Suppressor macrophage treated with lipopolysaccharide for 1 hour (primary cell): ENCODE data around the gene PCDHGA7.
"Not testable (repeated sequence)": the region's sequence is repeated elsewhere in the genome, so short reads cannot be mapped to it uniquely, and the experiment has no call there.

Source experiments
- DNase-seq, 3 donors: peaks; one replicate each; pipeline ENCODE4 v3.0.0-alpha.2; 2020 to 2022

PCDHGA7 gene

DNA sequence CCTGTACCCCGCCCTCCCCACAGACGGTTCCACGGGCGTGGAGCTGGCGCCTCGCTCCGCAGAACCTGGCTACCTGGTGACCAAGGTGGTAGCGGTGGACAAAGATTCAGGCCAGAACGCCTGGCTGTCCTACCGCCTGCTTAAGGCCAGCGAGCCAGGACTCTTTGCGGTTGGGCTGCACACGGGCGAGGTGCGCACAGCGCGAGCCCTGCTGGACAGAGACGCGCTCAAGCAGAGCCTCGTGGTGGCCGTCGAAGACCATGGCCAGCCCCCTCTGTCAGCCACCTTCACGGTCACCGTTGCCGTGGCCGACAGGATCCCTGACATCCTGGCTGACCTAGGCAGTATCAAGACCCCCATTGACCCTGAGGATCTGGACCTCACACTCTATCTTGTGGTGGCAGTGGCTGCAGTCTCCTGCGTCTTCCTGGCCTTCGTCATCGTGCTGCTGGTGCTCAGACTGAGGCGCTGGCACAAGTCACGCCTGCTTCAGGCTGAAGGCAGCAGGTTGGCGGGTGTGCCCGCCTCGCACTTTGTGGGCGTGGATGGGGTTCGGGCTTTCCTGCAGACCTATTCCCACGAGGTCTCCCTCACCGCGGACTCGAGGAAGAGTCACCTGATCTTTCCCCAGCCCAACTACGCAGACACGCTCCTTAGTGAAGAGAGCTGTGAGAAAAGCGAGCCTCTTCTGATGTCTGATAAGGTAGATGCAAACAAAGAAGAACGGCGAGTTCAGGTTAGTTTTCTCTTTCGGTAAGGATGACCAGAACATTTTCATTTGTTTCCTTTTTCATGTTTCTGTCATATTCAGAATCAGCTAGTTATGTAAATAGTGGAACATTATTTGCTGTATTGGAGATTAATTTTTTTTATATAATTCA, 16.3 kb upstream of the PCDHGA7 start:
- DNase-seq, result no peak

- DNase-seq, result peak; percentile 34 to 51 (median 39)
Observed at GRCh38 chr5:141369994-141370848, 12.3 kb upstream of the PCDHGA7 start, which contains the start of gene PCDHGB3. Gene PCDHGB3 (plus strand): TSS chr5:141370242. CDS start chr5:141370395, 153 bp downstream.

DNA sequence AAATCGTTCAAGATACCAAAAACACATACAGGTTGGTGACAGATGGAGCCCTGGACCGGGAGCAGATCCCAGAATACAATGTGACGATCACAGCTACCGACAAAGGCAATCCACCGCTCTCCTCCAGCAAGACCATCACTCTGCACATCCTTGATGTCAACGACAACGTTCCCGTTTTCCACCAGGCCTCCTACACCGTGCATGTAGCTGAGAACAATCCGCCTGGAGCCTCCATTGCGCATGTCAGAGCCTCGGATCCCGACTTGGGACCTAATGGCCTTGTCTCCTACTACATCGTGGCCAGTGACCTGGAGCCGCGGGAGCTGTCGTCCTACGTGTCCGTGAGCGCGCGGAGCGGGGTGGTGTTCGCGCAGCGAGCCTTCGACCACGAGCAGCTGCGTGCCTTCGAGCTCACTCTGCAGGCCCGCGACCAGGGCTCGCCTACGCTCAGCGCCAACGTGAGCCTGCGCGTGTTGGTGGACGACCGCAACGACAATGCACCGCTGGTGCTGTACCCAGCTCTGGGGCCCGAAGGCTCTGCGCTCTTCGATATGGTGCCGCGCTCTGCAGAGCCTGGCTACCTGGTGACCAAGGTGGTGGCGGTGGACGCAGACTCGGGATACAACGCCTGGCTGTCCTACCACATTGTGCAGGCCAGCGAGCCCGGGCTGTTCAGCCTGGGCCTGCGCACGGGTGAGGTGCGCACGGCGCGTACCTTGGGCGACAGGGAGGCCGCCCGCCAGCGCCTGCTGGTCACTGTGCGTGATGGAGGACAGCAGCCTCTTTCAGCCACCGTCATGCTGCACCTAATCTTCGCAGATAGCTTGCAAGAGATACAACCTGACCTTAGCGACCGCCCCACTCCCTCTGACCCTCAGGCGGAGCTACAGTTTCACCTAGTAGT, 10.7 kb upstream of the PCDHGA7 start:
- DNase-seq, result no peak

- no peak for DNase-seq
Observed at GRCh38 chr5:141373673-141374317, 8.7 kb upstream of the PCDHGA7 start, which contains the start of gene PCDHGA6. Gene PCDHGA6 (plus strand): TSS chr5:141373891. CDS start chr5:141374084, 193 bp downstream.

GRCh38 chr5:141374627-141375026, 7.9 kb upstream of the PCDHGA7 start:
- no peak for DNase-seq

- not testable (repeated sequence) for DNase-seq
Observed at GRCh38 chr5:141375444-141376155, 6.9 kb upstream of the PCDHGA7 start.

DNA sequence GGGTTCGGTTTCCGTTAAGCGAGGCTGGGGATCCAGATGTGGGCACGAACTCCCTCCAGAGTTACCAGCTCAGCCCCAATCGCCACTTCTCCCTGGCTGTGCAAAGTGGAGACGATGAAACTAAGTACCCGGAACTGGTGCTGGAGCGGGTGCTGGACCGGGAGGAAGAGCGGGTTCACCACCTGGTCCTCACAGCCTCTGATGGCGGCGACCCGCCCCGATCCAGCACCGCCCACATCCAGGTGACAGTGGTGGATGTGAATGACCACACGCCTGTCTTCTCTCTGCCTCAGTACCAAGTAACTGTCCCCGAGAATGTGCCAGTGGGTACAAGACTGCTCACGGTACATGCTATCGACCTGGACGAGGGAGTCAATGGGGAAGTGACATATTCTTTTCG, 803 bp downstream of the PCDHGA7 start:
- no peak for DNase-seq

- no peak for DNase-seq
Observed at GRCh38 chr5:141384471-141385267, 2.1 kb downstream of the PCDHGA7 start.

DNA sequence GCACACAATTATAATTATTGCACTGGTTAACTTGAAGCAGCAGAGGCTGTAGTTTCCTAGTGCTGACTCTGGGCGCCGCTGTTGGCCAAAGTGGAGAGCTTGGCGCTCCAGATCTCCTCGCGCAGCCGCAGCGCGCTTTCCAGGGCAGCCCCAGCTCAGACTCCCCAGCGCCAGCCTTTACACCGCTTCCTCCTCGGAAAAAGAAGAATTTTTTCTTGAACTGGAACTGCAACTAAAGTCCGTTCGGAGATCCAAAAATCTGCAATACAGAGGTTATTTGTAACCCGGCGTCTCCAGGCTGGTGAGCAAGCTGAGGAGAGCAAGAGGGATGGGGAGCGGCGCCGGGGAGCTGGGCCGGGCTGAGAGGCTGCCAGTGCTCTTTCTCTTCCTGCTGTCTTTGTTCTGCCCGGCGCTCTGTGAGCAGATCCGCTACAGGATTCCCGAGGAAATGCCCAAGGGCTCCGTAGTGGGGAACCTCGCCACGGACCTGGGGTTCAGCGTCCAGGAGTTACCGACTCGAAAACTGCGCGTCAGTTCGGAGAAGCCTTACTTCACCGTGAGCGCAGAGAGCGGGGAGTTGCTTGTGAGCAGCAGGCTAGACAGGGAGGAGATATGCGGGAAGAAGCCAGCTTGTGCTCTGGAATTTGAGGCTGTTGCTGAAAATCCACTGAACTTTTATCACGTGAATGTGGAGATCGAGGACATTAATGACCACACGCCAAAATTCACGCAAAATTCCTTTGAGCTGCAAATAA, 5.2 kb downstream of the PCDHGA7 start, which contains the start of gene PCDHGB4:
Gene PCDHGB4, plus strand, starts transcription at position 142 of the 755 bp plus-strand sequence. Its CDS starts 187 bp downstream, at position 329.
- DNase-seq, result peak; percentile 43 to 60 (median 56)

DNA sequence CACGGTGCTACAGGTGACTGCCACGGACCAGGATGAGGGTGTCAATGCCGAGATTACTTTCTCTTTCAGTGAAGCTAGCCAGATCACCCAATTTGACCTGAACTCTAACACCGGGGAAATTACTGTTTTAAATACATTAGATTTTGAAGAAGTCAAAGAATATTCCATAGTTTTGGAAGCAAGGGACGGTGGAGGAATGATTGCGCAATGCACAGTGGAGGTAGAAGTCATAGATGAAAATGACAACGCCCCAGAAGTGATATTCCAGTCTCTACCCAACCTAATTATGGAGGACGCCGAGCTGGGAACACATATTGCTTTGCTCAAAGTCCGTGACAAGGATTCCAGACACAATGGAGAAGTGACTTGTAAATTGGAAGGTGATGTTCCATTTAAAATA, 6.1 kb downstream of the PCDHGA7 start:
- no peak for DNase-seq

- DNase-seq, result no peak
Observed at GRCh38 chr5:141389153-141390042, 6.9 kb downstream of the PCDHGA7 start.

- no peak for DNase-seq
Observed at GRCh38 chr5:141392429-141393198, 10.1 kb downstream of the PCDHGA7 start, which contains the start of gene PCDHGA8. Gene PCDHGA8 (plus strand): TSS chr5:141392633. CDS start chr5:141392814, 181 bp downstream.

- no peak for DNase-seq
Observed at GRCh38 chr5:141393267-141393666, 10.7 kb downstream of the PCDHGA7 start.

GRCh38 chr5:141394401-141395187, 12.1 kb downstream of the PCDHGA7 start:
- DNase-seq, result not testable (repeated sequence)

GRCh38 chr5:141397756-141398551, 15.4 kb downstream of the PCDHGA7 start, which contains the start of gene PCDHGB5:
Gene PCDHGB5 (plus strand): TSS chr5:141397947. CDS start chr5:141398128, 181 bp downstream.
- peak; percentile 53 to 75 (median 72) for DNase-seq
